HG02623 (cell line): Measurements from ENCODE around the gene TSEN15.
A peak's percentile ranks its signal among the peaks of the same experiment; 100 is the strongest.

ENCODE experiments used
- ATAC-seq: cut with Tn5 transposase; IDR thresholded peaks from one replicate; pipeline ENCODE4 v1.9.1; 2021; ENCODE audit warnings: moderate library complexity; ENCODE audit not compliant: unreplicated experiment

The TSEN15 gene

DNA sequence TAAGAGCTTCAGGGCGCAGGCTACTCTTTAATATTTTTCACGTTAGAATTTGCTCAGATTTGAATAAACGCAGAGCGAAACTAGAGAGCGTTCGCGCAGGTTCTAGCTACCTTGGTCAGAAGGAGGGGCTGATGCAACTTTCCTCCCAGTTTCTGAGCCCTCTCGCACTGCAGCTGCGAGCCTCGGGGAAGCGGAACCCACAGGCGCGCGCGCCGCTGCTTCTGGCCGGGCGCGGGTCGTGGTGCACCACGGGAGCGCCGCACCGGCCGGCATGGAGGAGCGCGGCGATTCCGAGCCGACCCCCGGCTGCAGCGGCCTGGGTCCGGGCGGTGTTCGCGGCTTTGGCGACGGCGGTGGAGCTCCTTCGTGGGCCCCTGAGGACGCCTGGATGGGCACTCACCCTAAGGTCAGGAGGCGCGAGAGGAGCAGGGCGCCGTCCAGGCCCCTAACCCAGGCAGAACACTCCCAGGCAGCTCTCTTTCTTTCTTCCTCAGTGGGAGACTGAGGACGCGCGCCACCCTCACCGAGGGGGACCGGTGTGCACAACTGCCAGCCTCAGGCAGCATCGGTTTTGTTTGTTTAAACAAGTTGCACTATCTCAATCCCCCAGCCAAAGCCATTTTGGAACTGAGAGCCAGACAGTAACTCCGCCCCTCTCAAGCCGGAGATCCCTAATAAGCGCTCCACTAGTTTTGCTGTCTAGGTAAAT is at the start of gene TSEN15:
Gene TSEN15, plus strand, starts transcription at position 246 of the 709 bp plus-strand sequence. Its CDS starts 26 bp downstream, at position 272.
- ATAC-seq: peak; percentile 97

DNA sequence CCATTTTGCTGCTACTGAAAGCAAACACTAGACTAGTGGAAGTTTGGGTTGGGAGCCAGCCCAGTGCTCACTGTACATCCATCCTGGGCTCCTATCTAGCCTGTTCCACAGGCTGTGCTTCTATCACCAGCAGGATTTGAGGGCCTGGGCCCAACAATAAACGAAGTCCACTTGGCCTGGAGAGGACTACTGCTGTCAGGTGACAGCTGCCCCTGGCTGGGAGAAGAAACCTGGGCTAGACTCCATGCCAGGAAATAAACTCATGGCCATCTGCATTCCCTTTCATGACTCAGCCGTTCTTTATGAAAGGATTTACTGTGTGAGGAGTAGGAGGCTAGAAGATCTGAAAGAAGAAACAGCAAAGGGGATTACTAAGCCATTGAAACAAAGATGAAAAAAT is 49.5 kb upstream of the TSEN15 start:
- no peak for ATAC-seq

DNA sequence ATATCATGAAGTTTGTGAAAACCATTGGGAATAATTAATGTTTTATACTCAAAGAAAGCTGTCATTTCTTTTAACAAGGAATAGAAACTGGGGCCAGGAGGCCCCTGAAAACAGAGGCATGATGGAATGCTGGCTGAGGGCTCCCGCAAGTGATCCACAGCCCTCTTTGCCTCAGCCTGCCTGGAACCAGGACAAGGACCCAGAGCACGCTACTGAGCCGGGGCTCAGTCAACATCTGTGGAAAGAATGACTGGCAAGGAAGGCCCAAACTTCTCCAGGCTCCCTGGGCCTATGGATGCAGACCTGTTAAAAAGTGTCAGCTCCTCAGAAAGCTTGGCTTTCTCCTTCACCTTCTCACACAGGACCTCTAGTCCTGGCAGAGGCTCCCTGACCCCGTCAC is 46.6 kb upstream of the TSEN15 start:
- ATAC-seq: no peak

DNA sequence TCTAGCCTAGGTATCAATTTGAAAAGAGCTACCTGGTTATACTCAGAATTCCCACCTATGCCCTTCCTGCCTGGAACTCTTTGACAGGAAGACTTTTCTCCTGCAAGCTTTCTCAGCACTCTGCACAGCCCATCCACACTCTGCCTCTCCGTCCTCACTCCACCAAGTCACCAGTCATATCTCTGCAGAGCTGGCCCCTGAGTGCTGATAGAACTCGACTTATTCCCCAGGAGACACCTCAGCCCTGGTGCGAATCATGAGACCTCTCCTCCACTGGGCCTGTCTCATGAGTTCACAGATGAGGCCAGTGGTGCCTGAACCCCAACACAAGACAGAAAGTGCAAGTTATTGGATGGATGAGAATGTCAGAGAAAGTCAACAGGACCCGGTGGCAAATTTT is 46.0 kb upstream of the TSEN15 start:
- no peak for ATAC-seq

DNA sequence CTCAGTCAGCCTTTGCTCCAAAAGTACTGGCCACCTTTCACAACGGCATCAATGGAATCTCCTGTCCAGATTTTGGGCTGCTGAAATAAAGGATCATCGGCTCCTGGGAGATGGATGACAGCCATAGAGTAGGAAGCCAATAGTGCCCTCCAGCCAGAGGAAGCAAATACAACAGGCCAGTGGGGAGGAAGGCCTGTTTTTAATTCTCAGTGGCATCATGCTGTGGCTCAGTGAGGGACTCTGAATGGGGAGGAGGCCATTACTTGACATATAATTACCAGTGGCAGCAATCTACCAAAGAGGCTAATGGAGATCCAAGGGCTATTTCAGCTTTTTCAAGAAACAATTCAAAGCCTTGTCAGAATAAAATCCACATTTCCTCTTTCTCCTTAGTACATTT is 40.7 kb upstream of the TSEN15 start:
- no peak for ATAC-seq

DNA sequence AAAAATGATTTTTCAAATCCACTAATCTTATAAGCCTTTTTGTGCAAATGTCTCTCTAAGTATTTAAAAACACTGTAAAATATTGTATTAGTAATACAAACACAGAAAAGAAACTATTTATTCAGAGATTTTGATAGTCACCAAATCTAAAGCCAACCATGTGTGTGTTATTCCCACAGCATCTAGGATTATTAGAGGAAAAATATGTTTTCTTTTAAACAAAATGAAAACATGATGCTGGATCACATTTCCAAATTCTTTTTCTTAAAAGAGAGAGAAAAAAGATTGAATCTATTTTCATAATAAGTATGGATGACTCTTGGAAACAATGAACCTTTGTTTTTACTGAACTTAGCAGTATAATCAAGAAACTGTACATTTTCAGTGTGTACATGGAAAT is 39.3 kb upstream of the TSEN15 start:
- no peak for ATAC-seq

DNA sequence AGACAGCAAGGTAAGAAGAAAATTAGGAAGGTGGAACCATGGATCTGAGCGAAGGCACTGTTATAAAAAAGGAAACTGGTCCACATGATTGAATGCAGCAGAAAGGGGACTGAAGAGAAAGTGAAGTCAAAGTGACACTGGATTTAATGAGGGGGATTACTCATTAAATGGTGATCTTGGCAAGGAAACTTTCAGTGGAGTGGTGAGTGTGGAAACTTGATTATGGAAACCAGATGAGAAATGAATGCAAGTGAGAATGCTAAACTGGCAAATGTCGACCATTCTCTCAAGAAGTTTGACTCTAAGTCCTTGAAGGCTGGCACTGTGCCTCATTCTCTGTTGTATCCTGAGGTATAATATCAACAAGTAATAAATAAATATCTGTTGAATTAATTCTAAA is 37.3 kb upstream of the TSEN15 start:
- ATAC-seq: no peak

DNA sequence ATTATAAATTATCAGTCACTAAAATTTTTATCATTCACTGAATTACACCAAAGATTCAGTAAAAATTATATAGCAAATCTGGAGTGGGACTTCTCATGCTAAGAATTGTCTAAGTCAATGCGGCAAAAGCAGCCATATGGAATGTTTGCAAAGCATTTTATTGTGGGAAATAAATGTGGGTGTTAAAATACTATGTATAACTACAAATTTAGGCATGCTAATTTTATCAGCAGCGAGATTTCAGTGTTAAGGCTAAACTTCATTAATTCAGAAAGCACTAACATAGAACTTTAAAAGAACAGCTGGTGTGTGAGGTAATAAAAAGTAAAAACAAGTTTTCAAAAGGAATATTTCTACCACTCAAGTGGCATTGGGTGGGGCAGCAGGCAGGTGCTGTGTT is 35.4 kb upstream of the TSEN15 start:
- ATAC-seq: no peak

DNA sequence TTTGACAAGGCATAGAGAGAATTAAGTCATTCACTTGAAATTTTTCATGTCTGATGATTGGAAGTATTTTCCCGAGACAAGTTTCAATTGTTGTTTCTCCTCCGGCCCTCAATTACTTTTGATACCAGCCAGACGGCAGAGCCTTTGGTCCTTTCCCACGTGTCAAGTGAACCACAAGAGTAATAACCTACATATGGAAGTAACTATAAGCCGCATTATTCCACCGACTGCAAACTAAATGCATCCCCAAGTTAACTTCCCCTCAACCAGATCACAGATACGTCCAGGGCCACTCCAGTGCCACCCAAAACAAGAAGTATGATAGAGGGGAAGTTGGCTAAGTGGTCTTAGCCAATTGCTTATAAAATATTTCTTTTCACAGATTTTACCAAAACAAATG is 34.2 kb upstream of the TSEN15 start:
- no peak for ATAC-seq

DNA sequence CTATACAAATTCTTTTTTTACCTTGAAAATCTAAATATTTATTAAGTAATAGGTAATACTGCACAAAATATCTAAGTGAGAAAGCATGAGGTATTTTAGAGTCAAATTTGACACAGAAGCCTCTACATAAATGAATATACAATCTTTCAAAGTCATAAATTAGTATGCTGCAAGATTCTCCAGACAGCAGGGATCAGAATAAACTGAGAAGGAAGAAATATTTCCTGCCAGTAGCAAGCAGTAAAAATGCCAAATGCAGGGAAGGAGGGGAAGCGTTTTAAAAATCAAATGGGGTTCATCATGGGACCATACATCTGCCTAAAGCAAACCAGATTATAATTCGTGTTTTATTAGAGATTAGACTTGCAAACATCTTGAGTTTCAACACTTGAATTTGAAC is 32.9 kb upstream of the TSEN15 start:
- ATAC-seq: no peak

DNA sequence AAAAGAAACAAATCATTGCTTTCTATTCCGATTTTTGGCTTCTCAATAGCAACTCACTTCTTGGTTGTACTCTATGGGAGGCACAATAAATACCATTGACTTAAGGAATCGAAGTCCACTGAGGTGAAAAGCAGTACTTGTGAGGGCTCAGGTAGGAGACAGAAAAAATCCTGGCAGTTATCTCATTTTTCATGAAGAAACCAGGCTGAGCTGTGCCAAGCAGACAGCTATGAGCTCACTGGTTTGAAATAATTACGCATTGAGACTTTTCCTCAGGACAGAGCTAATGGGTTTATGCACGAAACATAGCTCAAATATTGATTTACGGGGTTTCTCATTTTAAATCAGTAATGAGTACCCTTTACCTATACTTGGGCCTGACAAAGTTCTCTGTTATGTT is 32.5 kb upstream of the TSEN15 start:
- ATAC-seq: no peak

DNA sequence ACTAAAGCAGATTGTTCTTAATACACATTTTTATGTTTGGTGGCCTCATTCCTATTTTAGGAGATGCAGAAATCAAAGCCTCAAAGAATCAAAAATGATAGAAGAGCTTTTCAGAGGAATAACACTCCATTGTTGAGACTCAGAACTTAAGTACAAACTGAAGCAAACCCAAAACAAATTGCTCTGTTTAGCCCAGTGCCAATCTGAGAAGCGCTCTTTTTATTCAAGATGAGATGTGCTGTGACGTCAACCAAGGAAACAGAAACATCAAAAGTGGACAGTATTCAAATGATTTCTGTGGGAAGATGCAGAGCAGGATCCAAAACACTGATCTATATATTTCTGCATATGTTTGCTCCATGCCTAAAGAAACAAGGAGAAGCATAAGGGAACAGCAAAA is 32.0 kb upstream of the TSEN15 start:
- no peak for ATAC-seq

DNA sequence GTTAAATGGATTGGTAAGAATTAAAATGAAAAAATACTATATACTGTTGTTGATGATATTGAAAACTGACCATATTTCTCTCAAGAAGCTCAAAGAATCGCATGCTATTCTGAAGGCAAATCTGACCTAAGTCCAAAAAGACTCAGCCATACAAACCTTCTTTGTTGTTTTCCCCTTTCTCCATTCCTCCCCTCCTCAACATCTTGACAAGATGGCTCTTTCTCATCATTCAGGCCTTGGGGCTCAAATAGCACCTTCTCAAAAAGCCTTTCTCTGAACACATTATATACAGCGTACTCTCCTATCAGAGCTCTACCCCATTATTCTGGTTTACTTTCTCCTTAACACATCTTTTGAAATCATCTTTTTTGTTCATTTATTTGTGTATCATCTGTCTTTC is 31.2 kb upstream of the TSEN15 start:
- ATAC-seq: no peak

DNA sequence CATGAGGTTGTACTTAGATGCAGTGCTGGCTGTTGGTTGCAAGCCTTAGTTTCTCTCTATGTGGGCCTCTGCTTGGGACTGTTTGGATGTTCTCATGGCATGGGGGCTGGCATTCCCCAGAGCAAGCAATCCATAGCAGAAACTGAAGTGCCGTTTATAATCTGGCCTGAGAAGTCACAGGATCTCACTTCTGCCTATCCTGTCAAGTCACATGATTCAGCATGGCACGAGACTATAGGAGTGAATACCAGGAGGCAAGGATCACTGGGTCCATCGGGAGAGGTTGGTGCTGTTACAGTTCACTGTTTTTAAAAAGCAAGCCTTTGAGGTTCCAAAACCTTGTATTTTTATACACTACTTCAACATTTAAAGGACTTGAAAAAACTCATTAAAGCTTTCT is 30.7 kb upstream of the TSEN15 start:
- ATAC-seq: no peak

DNA sequence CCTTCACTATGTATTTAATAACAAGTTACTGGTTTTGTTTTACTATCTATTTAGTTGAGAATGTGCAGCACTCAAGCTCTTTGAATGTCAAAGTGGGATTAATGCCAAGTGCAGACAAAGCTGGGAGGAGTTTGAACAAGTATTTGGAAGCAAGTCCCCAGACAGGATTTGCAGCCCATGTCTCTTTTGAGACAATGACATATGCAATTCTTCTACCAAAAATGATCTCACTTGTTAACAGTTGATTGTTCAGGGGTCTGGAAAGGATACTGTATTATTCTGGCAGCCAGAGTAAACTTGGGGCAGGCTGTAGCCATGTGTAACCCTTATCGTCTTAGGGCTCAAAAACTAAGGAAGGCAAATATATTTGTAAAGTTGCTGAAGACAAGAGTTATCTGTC is 29.8 kb upstream of the TSEN15 start:
- ATAC-seq: no peak

DNA sequence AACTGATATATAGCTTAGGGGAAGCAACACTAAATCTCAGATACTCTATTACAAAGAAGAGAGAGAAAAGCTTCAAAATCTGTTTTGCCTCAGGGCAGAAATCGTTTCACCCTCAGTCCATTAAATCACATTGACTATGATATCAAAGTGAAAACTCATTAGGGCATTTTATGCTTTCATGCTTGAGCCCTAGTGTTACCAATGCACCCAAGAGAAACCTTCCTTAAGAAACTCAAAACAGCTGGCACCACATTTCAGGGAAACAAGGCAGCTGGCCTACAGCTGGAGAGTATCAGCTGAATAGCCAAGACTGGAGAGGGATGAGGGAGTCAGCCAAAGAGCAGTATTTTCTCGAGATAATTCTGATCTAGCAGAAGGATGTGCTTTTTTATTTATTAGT is 28.9 kb upstream of the TSEN15 start:
- no peak for ATAC-seq

DNA sequence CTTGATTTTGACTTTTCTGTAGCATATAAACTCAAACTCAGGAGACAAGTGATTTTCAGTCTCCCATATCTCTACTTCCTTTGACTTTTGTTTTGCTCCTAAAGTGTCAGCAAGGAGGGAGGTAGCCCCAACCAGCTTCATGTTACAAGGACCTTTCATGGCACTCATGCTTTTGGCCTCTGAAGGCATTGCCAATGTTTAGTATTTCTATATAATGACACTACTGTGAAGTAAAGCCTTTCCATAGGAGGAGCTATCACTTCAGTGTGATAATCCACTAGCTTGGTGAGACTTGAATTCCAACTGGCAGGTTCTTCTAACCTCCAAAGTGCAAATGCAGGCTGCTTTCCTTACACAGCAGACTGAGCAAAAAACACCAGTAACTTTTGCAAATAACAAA is 28.4 kb upstream of the TSEN15 start:
- ATAC-seq: no peak

DNA sequence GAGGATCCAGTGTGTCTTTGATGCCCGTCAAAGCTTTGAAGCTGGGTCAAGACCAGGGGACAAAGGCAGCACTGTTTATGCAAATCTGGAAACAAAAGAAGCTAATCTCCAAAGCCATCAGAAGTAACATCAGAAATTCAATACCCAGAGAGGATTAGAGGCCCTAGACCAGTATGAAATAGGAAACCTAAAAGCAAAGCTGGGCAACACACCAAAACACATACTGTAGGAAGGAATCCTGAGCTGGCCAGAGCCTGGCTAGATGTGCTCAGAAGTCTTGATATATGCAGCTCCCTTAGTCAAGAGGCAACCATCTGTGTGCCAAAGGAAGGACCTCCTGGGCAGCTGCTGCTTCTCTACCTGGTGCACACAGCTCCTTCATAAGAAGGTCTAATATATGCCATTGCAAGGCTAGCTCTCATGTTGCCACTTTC is 26.3 kb upstream of the TSEN15 start:
- no peak for ATAC-seq

DNA sequence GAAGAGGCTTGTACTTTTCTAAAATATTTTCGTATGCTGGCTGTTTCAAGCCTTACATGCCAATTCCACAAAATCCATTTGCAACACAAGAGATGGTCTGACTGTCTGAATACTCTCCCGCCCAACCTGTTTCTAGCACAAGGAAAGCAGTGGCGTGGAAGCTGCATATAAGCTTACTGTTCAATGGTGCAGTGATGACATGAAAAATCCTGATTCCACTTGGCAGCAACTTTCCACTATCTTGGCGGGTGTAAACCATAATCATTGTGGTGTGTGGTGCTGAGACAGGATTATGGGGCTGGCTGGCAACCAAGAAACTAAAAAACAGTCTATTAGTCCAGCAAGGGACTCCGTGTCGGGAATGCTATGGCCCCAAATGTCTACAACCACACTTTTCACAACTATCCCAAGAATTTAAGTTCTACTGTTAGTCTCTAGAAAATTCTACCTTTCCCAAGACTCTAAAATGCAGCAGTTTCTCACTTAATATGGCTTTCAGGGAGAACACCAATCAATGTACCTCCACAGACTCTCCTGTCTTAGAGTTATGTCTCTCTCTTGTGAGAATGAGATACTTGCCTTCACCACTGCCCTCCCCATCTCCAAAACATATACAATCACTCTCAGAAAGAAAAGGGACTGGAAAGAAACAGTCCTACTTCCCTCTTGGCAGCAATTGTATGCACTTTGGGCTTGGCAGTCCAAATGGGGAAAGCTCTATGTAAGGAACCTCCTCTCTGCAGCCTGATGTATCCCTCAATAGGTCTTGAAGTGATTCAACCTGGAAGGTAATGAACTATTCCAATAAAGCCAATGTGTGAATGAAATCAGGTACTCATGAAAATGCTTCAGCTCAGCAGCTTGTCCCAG is 23.5 kb upstream of the TSEN15 start:
- no peak for ATAC-seq

DNA sequence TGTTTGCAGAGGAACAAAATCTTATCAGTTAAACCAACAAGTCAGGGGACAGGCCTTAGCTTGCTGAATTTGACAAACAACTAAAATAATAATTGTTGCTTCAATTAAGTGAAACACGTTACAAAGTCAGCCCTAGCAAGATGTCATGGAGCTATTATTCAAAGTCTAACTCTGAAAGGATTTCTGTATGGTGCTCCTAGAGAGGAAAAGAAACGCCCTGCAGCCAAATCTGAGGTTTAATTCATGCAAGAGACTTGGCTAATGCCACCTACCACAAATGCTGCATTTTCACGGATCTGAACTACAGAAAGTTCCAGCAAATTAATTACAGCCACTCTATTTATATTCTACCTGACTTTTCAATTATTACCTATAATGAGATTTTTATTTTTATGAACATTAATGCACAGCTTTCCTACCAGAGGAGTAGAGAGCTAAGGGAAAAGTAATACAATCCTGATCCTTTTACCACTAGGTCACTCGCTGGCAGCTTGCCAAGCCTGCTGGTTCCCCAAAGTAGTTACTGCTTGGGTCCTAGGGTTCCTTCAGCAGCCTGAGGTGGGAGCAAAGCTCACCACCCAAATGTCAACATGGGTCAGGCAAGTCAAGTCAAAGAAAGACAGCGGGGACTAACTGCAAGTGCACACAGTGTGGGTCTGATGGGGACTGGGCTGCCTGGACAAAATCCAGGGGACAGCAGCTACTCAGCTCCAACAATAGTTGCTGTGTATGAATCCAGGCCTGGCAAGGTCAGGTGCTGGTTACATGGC is 22.5 kb upstream of the TSEN15 start:
- ATAC-seq: no peak

DNA sequence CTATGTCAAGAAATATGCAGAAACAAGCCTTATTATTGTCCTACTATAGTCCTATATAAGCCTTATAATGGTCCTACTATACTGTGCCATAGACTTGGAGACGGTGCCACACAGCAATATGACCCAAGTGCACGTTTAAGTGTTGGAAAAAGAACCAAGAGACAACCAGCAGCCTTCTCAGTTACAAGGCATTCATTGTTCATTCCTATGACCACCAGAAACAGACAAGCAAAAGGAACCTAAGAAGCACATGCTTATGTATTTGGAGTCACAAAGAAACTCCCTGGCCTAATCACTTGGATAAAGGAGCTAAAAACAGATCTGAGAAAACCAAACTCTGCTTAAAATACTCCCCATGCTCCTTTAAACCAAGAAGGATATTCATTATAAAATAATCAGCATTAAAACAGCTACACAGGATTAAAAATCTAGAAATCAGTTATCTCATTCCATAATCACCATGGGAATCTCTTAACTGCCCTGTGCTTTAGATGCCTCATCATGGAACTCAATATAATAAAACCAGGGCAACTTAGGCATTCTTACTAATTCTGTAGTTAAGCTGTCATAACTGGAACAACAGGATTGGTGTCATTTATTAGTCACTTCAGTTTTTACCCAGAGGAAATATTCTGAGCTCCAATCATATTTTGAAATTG is 21.0 kb upstream of the TSEN15 start:
- ATAC-seq: no peak
